Ovary (tissue), 3 donors: ENCODE measurements around the gene TCP11L1.

Experiments used
- CTCF ChIP-seq, 3 donors: fragments of 450-650 bp in 2 of 3; fragments of 200-600 bp in 1 of 3; IDR thresholded peaks; one replicate each; pipeline versions ENCODE4 v1.5.1 to v1.8.0; 2016 to 2022; ENCODE audit warnings: antibody characterized with exemption in 3 of 3, mild to moderate bottlenecking in 1 of 3
- EP300 ChIP-seq: sonication (generic); formaldehyde crosslinking; IDR thresholded peaks from one replicate; pipeline ENCODE4 v1.6.1; 2017; ENCODE audit warnings: antibody characterized with exemption
- POLR2A ChIP-seq: fragments of 450-650 bp; IDR thresholded peaks from one replicate; pipeline ENCODE4 v1.6.1; 2017; ENCODE audit warnings: antibody characterized with exemption, mild to moderate bottlenecking, moderate library complexity
- donor health status: DM: no; HTN: no; CAD: no.

GRCh38 chr11:33027233-33027632 is 12.1 kb upstream of the TCP11L1 start:
- TF ChIP-seq CTCF (IDR thresholded peaks at IDR 0.05), result no peak
- TF ChIP-seq EP300, result no peak
- TF ChIP-seq POLR2A, result no peak
